Thoracic aorta (tissue), 2 donors: ENCODE results near the gene PFKFB3. TPM values are rescaled to one million over a fixed set of nuclear protein-coding genes. Genes with fewer than 3 reads are reported as not detected.

Source experiments
- ATAC-seq: fragments of 150-250 bp; one replicate; pipeline ENCODE4 v1.8.0; 2017; ENCODE audit warnings: low read depth; ENCODE audit not compliant: insufficient number of reproducible peaks, low FRiP score
- DNase-seq: peaks from one replicate; pipeline ENCODE4 v3.0.0-alpha.2; 2020; ENCODE audit warnings: low spot score
- H3K27ac ChIP-seq, 2 donors: fragments of 200-600 bp; sonication (generic); 1 replicate in 1 of 2; 2 replicates in 1 of 2; pipeline ENCODE4 v1.5.1; 2016; ENCODE audit warnings: mild to moderate bottlenecking in 2 of 2, moderate library complexity in 2 of 2
- H3K27me3 ChIP-seq: fragments of 200-600 bp; sonication (generic); replicated peaks from 2 replicates; pipeline ENCODE4 v1.6.0; 2016; ENCODE audit warnings: mild to moderate bottlenecking; ENCODE audit not compliant: insufficient read depth
- H3K36me3 ChIP-seq: fragments of 200-600 bp; sonication (generic); one replicate; pipeline ENCODE4 v1.5.1; 2016
- H3K4me1 ChIP-seq, 2 donors: fragments of 200-600 bp; sonication (generic); 1 replicate in 1 of 2; 2 replicates in 1 of 2; pipeline versions ENCODE4 v1.5.1 to v1.6.0; 2016; ENCODE audit warnings: low read depth in 2 of 2, mild to moderate bottlenecking in 1 of 2; ENCODE audit not compliant: control insufficient read depth in 1 of 2
- H3K4me3 ChIP-seq: fragments of 200-600 bp; sonication (generic); 2 replicates; pipeline ENCODE4 v1.5.1; 2016; ENCODE audit warnings: mild to moderate bottlenecking
- H3K9me3 ChIP-seq: fragments of 200-600 bp; sonication (generic); 2 replicates; pipeline ENCODE4 v1.5.1; 2016
- total RNA-seq, 2 donors: library from RNA; depleted of rRNA; stranded (reverse); fragments of >200 nt; gene quantifications; one replicate each; pipeline versions ENCODE4 v1.1.0 to v1.2.3, GENCODE V29; 2016
- TF ChIP-seq, protein P1 (sequence below): fragments of 200-600 bp; sonication (generic); IDR thresholded peaks from one replicate; pipeline ENCODE4 v1.5.1; 2019; ENCODE audit warnings: antibody characterized with exemption

Gene PFKFB3
- total RNA-seq, 2 donors from 2014 or later, result 151 to 311 TPM

DNA sequence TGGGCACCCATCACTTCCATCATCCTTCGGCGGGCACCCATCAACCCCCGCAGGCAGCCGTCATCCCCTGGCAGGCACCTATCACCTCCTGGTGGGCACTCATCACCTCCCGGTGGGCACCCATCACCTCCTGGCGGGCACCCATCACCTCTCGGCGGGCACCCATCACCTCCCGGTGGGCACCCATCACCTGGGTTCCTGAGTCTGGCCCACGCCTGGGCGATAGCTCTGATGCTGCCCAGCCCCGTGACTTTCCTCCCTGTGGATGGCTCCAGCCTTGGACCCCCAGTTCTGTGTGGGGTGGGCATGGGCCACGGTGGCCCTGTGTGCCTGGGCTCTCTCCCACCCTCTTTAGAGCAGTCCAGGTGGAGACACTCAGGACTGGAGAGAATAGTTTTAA, 29.0 kb downstream of the PFKFB3 start:
- TF ChIP-seq, protein P1, sequence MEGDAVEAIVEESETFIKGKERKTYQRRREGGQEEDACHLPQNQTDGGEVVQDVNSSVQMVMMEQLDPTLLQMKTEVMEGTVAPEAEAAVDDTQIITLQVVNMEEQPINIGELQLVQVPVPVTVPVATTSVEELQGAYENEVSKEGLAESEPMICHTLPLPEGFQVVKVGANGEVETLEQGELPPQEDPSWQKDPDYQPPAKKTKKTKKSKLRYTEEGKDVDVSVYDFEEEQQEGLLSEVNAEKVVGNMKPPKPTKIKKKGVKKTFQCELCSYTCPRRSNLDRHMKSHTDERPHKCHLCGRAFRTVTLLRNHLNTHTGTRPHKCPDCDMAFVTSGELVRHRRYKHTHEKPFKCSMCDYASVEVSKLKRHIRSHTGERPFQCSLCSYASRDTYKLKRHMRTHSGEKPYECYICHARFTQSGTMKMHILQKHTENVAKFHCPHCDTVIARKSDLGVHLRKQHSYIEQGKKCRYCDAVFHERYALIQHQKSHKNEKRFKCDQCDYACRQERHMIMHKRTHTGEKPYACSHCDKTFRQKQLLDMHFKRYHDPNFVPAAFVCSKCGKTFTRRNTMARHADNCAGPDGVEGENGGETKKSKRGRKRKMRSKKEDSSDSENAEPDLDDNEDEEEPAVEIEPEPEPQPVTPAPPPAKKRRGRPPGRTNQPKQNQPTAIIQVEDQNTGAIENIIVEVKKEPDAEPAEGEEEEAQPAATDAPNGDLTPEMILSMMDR, result no peak
- H3K4me3 ChIP-seq, result no peak overlapping the region
- no peaks in the 10 kb centered on the region for H3K27me3 ChIP-seq
- no peaks in the 10 kb centered on the region for H3K9me3 ChIP-seq
- peaks cover 6 to 37% of the 10 kb centered on the region in 2 donors for H3K4me1 ChIP-seq
- H3K36me3 ChIP-seq, result peaks cover 89% of the 10 kb centered on the region
- peak overlapping the region; percentile 60 to 64 for H3K27ac ChIP-seq
- DNase-seq (no peak), ATAC-seq (no peak)

DNA sequence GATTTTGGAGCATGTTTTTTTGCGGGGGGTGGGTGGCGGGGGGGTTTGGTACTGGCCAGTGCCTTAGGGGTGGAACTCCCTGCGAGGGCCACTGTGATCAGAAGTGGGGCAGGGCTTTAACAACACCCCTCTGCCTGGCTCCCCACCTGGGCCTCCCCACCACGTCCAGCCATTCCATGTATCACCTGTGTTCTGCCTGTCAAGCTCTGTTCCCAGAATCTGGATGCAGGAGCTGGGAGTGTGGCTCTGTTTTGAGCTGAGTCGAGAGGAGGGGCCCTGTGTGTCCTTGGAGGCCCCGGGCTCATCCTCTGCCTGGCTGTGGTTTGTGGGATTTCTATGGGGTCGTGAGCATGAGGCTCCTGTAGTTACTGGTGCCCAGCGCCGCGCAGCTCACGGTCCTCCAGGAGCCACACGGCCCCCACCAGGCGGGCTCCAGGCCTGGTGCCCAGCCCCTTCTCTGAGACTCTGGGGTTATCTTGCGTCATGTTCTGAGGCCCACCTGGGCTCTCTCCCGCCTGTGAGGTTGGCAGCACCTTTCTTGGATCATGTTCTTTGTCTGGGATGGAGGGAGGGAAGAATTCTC, 29.6 kb downstream of the PFKFB3 start:
- H3K4me3 ChIP-seq, result no peak overlapping the region
- no peak for ATAC-seq
- peaks cover 6 to 32% of the 10 kb centered on the region in 2 donors for H3K4me1 ChIP-seq
- no peaks in the 10 kb centered on the region for H3K27me3 ChIP-seq
- no peaks in the 10 kb centered on the region for H3K9me3 ChIP-seq
- H3K27ac ChIP-seq, result peak overlapping the region; percentile 64 to 68
- DNase-seq, result no peak
- TF ChIP-seq, protein P1, result no peak
- H3K36me3 ChIP-seq, result peaks cover 89% of the 10 kb centered on the region

DNA sequence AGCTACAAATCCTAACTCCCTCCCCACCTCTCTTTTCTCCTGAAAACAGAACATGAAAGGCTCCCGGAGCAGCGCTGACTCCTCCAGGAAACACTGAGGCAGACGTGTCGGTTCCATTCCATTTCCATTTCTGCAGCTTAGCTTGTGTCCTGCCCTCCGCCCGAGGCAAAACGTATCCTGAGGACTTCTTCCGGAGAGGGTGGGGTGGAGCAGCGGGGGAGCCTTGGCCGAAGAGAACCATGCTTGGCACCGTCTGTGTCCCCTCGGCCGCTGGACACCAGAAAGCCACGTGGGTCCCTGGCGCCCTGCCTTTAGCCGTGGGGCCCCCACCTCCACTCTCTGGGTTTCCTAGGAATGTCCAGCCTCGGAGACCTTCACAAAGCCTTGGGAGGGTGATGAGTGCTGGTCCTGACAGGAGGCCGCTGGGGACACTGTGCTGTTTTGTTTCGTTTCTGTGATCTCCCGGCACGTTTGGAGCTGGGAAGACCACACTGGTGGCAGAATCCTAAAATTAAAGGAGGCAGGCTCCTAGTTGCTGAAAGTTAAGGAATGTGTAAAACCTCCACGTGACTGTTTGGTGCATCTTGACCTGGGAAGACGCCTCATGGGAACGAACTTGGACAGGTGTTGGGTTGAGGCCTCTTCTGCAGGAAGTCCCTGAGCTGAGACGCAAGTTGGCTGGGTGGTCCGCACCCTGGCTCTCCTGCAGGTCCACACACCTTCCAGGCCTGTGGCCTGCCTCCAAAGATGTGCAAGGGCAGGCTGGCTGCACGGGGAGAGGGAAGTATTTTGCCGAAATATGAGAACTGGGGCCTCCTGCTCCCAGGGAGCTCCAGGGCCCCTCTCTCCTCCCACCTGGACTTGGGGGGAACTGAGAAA, 30.4 kb downstream of the PFKFB3 start:
- H3K4me3 ChIP-seq, result no peak overlapping the region
- ATAC-seq, result no peak
- no peak for DNase-seq
- no peaks in the 10 kb centered on the region for H3K9me3 ChIP-seq
- H3K27ac ChIP-seq, result peak overlapping the region; percentile 64 to 68
- H3K27me3 ChIP-seq, result no peaks in the 10 kb centered on the region
- H3K4me1 ChIP-seq, result peaks cover under 1 to 24% of the 10 kb centered on the region in 2 donors
- H3K36me3 ChIP-seq, result peaks cover 81% of the 10 kb centered on the region
- TF ChIP-seq, protein P1, result no peak

- TF ChIP-seq, protein P1, result no peak
- Histone ChIP-seq H3K9me3 (no peaks in the 10 kb centered on the region), H3K4me1 (peaks cover 0 to 24% of the 10 kb centered on the region in 2 donors), H3K27ac (peak overlapping the region; percentile 38 to 64), H3K27me3 (no peaks in the 10 kb centered on the region), H3K36me3 (peaks cover 74% of the 10 kb centered on the region), H3K4me3 (no peak overlapping the region)
- DNase-seq (no peak), ATAC-seq (no peak)
These were observed 31.1 kb downstream of the PFKFB3 start for GRCh38 chr10:6233725-6234277.

- Histone ChIP-seq H3K27ac (peak overlapping the region in 1 of 2 donors; percentile 64), H3K27me3 (no peaks in the 10 kb centered on the region), H3K9me3 (no peaks in the 10 kb centered on the region), H3K4me3 (no peak overlapping the region), H3K4me1 (peaks cover 0 to 29% of the 10 kb centered on the region in 2 donors), H3K36me3 (peaks cover 68% of the 10 kb centered on the region)
- DNase-seq (no peak), ATAC-seq (no peak)
- TF ChIP-seq, protein P1, result no peak
These were observed 31.6 kb downstream of the PFKFB3 start for GRCh38 chr10:6234371-6234770.
